ENCODE results near the gene DMD.

DMD gene

GRCh38 chrX:32041181-32041580 is 1170.2 kb downstream of the DMD start:
- no peak overlapping the region for H3K27ac ChIP-seq
- no peak for DNase-seq (ENCODE audit: low spot score)
- TF ChIP-seq, protein P1, sequence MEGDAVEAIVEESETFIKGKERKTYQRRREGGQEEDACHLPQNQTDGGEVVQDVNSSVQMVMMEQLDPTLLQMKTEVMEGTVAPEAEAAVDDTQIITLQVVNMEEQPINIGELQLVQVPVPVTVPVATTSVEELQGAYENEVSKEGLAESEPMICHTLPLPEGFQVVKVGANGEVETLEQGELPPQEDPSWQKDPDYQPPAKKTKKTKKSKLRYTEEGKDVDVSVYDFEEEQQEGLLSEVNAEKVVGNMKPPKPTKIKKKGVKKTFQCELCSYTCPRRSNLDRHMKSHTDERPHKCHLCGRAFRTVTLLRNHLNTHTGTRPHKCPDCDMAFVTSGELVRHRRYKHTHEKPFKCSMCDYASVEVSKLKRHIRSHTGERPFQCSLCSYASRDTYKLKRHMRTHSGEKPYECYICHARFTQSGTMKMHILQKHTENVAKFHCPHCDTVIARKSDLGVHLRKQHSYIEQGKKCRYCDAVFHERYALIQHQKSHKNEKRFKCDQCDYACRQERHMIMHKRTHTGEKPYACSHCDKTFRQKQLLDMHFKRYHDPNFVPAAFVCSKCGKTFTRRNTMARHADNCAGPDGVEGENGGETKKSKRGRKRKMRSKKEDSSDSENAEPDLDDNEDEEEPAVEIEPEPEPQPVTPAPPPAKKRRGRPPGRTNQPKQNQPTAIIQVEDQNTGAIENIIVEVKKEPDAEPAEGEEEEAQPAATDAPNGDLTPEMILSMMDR (IDR thresholded peaks at IDR 0.05), result no peak
- no peak overlapping the region for H3K4me3 ChIP-seq

DNA sequence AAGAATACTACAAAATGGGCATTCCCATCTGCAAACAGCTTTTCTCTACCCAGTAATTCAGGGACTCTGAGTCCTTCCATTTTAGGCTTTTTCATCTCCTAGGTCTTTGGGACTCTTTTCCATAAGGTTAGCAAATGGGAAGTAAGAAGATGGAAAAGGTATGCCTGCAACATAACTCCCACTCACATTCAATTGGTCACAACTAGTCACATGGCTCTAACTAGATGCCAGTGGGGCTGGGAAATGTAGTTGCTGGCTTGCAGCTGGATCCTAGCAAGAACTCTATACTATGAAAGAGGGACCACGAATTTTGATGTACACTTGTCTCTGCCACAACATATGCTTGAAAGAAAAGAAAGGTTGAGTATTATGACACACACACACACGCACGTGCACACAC is 1184.6 kb downstream of the DMD start:
- TF ChIP-seq, protein P1 (IDR thresholded peaks at IDR 0.05), result no peak
- Histone ChIP-seq H3K27ac (no peak overlapping the region), H3K4me3 (no peak overlapping the region)
- DNase-seq (ENCODE audit: low spot score), result no peak

GRCh38 chrX:32024072-32024471 is 1187.3 kb downstream of the DMD start:
- no peak for DNase-seq (ENCODE audit: low spot score)
- H3K27ac ChIP-seq, result no peak overlapping the region
- TF ChIP-seq, protein P1 (IDR thresholded peaks at IDR 0.05), result no peak
- H3K4me3 ChIP-seq, result no peak overlapping the region

GRCh38 chrX:32016195-32016594 is 1195.2 kb downstream of the DMD start:
- no peak for DNase-seq (ENCODE audit: low spot score)
- Histone ChIP-seq H3K4me3 (no peak overlapping the region), H3K27ac (no peak overlapping the region)
- TF ChIP-seq, protein P1 (IDR thresholded peaks at IDR 0.05), result no peak

DNA sequence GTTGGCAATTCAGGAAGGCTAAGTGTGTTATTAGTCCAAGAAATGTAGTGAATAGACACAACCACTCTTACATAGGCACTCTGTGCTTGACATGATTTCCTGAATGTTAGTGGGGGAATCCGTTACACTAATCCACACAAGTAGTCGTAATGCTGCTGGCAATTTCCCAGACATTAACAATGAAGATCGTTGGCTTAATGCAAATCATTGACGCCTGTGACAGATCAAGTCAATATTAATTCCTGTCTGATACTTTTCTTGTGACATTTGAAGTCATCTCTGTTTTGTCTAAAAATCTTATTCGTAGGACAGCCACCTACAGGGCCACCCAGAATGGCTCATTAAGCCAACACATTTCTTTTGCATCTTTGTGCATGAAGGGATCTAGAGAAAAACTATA is 1200.4 kb downstream of the DMD start:
- Histone ChIP-seq H3K27ac (no peak overlapping the region), H3K4me3 (no peak overlapping the region)
- DNase-seq (ENCODE audit: low spot score), result no peak
- TF ChIP-seq, protein P1 (IDR thresholded peaks at IDR 0.05), result no peak

GRCh38 chrX:32010212-32010611 is 1201.1 kb downstream of the DMD start:
- Histone ChIP-seq H3K27ac (no peak overlapping the region), H3K4me3 (no peak overlapping the region)
- TF ChIP-seq, protein P1 (IDR thresholded peaks at IDR 0.05), result no peak
- DNase-seq (ENCODE audit: low spot score), result no peak

- no peak for DNase-seq (ENCODE audit: low spot score)
- no peak overlapping the region for H3K27ac ChIP-seq
- TF ChIP-seq, protein P1 (IDR thresholded peaks at IDR 0.05), result no peak
- no peak overlapping the region for H3K4me3 ChIP-seq
Observed at GRCh38 chrX:31993637-31994036, 1217.7 kb downstream of the DMD start.
